T-helper 1 cell (primary cell): ENCODE measurements around the gene C9orf152.
A peak's percentile ranks its signal among the peaks of the same experiment; 100 is the strongest.
"Not testable (repeated sequence)": the region's sequence is repeated elsewhere in the genome, so short reads cannot be mapped to it uniquely, and the experiment has no call there.

Experiments used
- DNase-seq, 5 donors: peaks; one replicate each; pipeline ENCODE4 v3.0.0-alpha.2; 2012 to 2020
- total RNA-seq, 4 donors: gene quantifications; one replicate each; lab custom pipeline; 2026; lab: John Stamatoyannopoulos, UW

C9orf152 gene, protein sequence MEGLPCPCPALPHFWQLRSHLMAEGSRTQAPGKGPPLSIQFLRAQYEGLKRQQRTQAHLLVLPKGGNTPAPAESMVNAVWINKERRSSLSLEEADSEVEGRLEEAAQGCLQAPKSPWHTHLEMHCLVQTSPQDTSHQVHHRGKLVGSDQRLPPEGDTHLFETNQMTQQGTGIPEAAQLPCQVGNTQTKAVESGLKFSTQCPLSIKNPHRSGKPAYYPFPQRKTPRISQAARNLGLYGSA
- 0 to 0.08 (median 0) reads per million in 4 donors for total RNA-seq

- DNase-seq = no peak
Observed at GRCh38 chr9:110208031-110208430, at the start of gene C9orf152. Gene C9orf152 (minus strand): TSS chr9:110208159. CDS start chr9:110207579, 580 bp downstream.

- no peak for DNase-seq
Observed at GRCh38 chr9:110257097-110257841, 49.3 kb upstream of the C9orf152 start.

- DNase-seq = peak; percentile 63 to 95 (median 67)
Observed at GRCh38 chr9:110256380-110257096, 48.6 kb upstream of the C9orf152 start, which contains the start of gene TXN. Gene TXN (minus strand): TSS chr9:110256507. CDS start chr9:110256435, 72 bp downstream.

- peak; percentile 19 to 56 (median 21) for DNase-seq
Observed at GRCh38 chr9:110255463-110256379, 47.8 kb upstream of the C9orf152 start.

DNA sequence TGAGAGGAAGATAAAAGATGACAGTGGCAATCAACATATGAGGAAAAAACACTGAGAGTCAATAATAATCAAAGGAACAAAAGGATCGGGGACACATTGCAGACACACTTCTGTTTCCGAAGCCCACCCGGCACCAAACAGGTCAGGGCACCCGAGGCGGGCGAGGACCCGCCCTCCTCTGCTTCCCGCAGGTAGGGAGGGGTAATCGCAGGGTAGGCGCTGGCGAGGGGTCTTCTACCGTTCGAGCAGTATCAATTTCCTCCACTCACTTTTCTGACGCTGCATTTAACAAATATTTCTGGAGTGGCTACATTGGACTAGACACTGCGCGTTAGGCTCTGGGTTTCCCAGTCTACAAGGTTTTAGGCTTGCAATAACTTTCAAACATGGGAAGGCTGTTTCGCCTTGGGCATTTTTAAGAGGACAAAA, 47.1 kb upstream of the C9orf152 start:
- DNase-seq = no peak

DNA sequence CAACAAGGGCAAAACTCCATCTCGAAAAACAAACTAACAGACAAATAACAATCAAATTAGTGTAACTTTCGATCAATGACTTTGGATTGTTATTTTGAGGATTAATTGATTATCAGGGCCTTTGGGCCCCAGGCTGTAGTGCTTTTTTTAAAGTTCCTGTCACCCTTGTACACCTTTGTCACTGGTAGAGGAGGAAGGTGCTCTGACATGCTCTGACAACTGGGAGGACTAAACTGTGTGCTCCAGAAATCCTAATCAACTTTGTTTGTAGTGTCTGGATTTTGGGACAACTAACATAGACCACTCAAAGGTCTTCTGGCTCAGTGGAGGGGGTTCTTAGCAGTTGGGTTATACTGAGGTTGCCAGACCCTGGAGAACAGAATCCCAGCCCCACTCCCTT, 46.5 kb upstream of the C9orf152 start:
- DNase-seq = no peak

DNA sequence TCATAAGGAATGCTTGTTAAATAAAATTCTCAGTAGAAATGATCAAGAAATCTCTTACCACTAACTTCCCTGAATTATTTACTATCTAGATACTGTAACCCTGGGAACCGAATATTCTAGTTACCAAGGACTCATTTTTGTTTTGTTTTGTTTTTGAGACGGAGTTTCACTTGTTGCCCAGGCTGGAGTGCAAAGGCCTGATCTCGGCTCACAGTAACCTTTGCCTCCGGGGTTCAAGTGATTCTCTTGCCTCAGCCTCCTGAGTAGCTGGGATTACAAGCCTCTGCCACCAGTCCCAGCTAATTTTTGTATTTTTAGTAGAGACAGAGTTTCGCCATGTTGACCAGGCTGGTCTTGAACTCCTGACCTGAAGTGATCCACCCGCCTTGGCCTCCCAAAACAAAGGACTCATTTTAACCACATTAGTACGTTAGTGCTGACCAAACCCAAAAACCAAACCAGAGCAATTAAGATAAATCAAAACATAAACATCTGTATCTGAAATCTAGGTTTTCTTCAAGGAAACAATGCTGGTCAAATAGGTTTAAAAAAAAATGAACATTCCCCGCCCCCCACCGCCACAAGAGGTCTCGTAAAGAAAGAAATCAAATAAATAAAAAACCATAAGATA, 44.7 kb upstream of the C9orf152 start:
- DNase-seq = no peak

GRCh38 chr9:110251770-110252169, 43.8 kb upstream of the C9orf152 start:
- not testable (repeated sequence) for DNase-seq

DNA sequence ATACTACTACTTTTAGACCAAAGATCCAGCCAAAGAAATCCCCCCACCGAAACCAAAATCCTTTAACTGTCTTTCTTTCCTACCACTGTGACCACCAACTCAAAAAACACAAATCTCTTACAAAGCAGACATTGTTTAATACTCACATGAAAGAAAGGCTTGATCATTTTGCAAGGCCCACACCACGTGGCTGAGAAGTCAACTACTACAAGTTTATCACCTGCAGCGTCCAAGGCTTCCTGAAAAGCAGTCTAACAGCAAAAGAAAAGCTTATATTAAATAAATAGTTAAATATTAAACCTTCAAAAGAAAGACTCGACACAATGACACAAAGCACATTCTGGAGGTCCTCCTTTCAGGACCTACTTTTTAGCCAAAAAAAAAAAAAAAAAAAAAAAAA, 43.3 kb upstream of the C9orf152 start:
- peak in 1 of 5 donors; percentile 0 for DNase-seq

- DNase-seq = peak in 1 of 5 donors; percentile 0
Observed at GRCh38 chr9:110249603-110250002, 41.6 kb upstream of the C9orf152 start.

DNA sequence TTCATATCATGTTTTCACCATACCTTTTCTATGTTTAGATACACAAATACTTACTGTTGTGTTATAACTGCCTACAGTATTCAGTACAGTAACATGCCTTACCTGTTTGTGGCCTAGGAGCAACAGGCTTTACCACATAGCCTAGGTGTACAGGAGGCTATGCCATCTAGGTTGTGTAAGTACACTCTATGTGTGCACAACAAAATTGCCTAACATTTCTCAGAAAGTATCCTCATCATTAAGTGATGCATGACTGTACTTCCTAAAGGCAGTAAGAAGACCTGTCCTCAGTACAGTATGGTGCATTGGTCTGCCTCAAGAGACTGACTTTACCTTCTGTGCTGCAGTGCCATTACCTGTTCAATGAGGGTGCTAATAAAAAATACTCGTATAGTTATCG, 40.4 kb upstream of the C9orf152 start:
- peak in 1 of 5 donors; percentile 0 for DNase-seq

- DNase-seq = no peak
Observed at GRCh38 chr9:110246214-110246613, 38.3 kb upstream of the C9orf152 start.

DNA sequence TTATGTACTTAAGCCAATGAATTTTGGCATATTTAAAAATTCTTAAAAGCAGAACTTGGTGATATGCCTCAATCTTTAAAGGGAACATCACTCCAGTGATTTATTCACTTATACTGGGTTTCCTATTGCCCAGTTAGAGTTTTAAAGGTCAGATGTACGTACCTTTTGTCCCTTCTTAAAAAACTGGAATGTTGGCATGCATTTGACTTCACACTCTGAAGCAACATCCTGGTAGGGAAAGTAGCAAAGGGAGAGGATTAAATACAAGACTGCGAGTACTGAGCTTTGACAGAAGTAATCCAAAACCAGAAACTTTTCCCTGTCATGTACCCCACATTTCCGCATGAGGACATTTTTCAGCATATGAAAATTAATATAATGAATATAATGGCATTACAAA, 36.7 kb upstream of the C9orf152 start:
- no peak for DNase-seq

DNA sequence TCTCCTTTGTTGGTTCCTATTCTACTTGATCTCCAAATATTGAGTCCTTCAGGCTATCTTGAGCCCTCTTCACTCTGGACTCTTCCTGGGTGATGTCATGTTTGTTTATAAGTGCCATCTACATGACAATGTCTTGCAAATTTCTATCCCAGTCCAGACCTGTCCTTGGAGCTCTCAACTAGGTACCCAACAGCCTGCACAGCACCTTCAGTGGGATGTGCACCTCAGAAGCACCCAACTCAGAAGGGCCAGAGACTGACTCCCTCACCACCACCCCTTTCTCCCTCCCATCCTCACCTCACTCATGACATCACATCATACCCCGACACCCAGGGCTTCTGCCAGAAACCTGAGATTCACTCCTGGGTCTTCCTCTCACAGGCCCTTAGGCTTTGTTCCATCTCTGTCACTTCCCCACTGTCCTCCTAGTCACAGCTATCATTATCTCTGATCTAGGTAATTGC, 33.9 kb upstream of the C9orf152 start:
- no peak for DNase-seq

DNA sequence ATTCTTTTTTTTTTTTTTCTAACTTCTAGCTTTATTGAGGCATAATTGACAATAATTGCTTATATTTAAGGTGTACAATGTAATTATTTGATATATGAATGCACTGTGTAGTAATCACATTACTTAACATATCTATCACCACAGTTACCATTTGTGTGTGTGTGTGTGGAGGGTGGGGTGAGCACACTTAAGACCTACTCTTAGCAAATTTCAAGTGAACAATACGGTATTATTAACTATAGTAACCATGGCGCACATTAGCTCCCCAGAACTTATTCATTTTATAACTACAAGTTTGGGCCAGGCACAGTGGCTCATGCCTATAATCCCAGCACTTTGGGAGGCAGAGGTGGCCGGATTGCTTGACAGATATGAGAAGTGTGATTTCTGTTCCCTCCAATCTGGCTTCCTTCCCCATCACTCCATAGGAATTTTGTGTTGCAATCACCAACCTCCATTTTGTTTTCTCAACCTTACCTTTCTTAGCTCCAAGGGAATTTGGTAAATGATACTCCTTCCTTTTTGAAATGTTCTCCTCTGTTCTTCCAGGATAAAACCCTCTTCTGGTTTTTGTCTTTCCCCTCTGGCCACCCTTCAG, 33.4 kb upstream of the C9orf152 start:
- no peak for DNase-seq

DNA sequence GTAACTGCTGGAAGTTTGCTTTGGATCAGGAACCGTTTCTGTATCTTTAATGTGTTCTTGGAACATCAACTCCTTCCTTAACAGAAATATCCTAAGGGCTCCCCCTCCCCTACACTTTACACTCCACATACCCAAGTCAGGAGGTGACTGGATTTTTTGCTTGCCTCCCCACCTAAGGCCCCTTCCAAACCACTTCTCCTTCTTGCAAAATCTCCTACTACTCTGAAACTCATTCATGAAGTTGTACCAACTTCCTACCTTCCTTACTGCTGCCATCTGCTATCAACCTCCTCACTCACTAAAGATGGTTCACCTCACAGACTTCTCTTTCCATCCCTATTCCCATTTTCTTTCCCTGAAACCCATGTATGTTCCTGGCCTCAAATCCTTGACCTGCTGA, 32.2 kb upstream of the C9orf152 start:
- DNase-seq = no peak

DNA sequence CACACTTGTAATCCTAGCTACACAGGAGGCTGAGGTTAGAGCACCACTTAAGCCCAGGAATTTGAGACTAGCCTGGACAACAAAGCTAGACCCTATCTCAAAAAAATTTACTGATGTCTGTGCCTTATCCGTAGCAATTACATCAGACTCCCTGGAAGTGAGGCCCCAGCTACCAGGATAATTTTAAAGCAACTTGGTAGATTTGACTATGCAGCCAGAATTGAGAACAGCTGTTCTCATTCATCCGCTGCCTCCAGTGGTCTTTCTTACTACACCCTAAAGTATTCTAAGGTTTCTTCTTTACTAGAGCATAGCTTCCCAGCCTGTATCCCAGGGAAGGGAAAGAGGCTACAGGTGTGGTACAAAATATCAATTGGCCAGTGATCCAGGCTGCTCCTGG, 20.4 kb upstream of the C9orf152 start:
- no peak for DNase-seq

DNA sequence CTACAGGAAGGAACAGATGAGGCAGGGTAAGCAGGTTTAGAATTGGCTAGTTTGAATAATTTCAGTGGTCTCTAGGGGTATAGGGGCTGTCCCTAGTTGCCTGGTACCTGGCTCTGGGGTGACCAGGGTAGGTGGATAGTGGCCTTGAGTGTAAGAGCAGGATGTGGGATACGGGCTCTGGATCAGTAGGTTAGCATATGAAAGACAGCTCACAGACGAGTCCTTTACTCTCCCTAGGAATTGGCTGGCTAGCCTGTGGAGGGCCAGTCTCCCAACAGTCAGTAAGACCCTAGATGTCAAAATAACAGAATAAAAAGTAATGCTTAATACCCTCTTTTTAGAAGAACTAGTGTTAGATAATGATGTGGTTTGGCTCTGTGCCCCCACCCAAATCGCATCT, 16.6 kb upstream of the C9orf152 start:
- no peak for DNase-seq

DNA sequence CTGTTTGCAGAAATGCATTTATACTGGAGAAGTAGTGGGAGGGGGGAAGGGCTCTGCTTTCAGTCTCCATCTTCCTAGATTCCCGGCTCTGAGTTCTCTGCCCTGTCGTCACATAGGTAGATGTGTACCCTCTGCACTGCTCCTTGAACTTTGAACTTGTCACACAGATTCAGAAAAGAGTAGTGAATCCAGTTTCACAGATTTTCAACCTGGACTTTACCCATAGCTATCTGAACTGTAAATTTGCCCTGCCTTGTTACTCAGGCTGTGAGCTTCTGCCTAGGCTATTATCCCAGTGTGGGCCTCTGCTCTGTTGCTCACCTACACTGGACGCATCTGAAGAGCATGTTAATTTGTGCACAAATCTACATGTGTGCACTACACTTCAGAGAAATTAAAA, 12.8 kb upstream of the C9orf152 start:
- no peak for DNase-seq

DNA sequence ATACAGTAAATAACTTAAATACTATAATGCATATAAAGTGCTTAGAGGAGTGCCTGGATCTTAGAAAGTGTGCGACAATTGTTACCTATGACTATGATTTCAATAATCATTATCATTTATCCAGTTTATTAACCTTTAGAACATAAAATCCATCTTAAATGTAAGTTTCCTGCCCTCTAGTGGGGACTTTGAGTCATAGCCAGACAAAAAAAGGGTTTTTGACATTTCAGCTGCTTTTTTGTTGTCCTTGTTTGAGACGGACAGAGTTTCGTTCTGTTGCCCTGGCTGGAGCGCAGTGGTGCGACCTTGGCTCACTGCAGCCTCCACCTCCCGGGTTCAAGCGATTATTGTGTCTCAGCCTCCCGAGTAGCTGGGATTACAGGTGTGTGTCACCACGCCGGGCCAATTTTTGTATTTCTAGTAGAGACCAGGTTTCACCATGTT, 9.7 kb upstream of the C9orf152 start:
- DNase-seq = peak in 1 of 5 donors; percentile 38
